GM12801 (cell line): ENCODE measurements around the gene AKAP13.

Source experiments
- CTCF ChIP-seq: IDR thresholded peaks from one replicate; pipeline ENCODE4 v1.5.1; 2011; ENCODE audit warnings: control low read depth; ENCODE audit not compliant: insufficient read length; ENCODE audit errors: extremely low read depth

AKAP13 gene

GRCh38 chr15:85335193-85335942 is 45.0 kb upstream of the AKAP13 start:
- TF ChIP-seq CTCF = no peak

- no peak for TF ChIP-seq CTCF
Observed at GRCh38 chr15:85336880-85337279, 43.5 kb upstream of the AKAP13 start.

GRCh38 chr15:85337425-85338074 is 42.9 kb upstream of the AKAP13 start:
- no peak for TF ChIP-seq CTCF

GRCh38 chr15:85340321-85340665 is 40.1 kb upstream of the AKAP13 start:
- TF ChIP-seq CTCF = no peak

- no peak for TF ChIP-seq CTCF
Observed at GRCh38 chr15:85340852-85341251, 39.6 kb upstream of the AKAP13 start.

GRCh38 chr15:85350395-85350794 is 30.0 kb upstream of the AKAP13 start:
- no peak for TF ChIP-seq CTCF

- TF ChIP-seq CTCF = no peak
Observed at GRCh38 chr15:85351965-85352364, 28.4 kb upstream of the AKAP13 start.
